ENCODE results near the gene GAGE12C.
"Not testable (repeated sequence)": the region's sequence is repeated elsewhere in the genome, so short reads cannot be mapped to it uniquely, and the experiment has no call there.

- not testable (repeated sequence) for TF ChIP-seq EZH2 (IDR thresholded peaks at IDR 0.05); POLR2AphosphoS5 (IDR thresholded peaks at IDR 0.05; ENCODE audit: borderline replicate concordance, low read depth, low read length); FOXP2 (optimal IDR thresholded peaks at IDR 0.05; ENCODE audit: control extremely low read depth, extremely low read length, insufficient read depth)
Observed at GRCh38 chrX:49570100-49570499, 38.1 kb downstream of the GAGE12C start, which contains the start of gene GAGE12G.
